Stimulated activated naive CD8-positive, alpha-beta T cell treated with anti-CD3 and anti-CD28 coated beads, Interleukin-15, Interleukin-2, amounts not matched to agents 100 U/mL and 50 U/mL, for 24 hours (primary cell): Measurements from ENCODE around the gene TSPAN5.

Experiments
- ATAC-seq: fragments of 150-1000 bp; cut with Tn5 transposase; one replicate; pipeline ENCODE4 v1.10.0; 2021
- DNase-seq: peaks from one replicate; pipeline ENCODE4 v3.0.0; 2021

TSPAN5 gene

DNA sequence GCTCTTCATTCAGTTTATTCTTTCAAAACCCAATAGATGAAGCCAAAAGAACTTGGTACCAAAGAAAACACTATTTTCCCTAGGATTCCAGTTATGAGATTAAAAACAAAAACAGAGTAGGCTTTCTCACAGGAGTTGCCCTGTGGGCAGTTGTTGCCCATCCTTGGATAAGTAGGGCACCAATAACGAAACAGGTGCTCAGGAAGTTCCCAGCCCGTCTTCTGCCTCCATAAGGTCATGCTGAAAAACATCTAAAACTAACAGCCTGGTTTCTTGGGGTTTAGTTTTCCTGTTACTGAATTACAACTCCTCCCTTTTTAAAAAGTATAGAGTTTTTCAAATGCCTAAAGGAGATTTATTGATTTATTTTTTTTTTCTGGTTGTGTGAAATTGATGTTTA, 14.7 kb downstream of the TSPAN5 start:
- ATAC-seq: no peak

DNA sequence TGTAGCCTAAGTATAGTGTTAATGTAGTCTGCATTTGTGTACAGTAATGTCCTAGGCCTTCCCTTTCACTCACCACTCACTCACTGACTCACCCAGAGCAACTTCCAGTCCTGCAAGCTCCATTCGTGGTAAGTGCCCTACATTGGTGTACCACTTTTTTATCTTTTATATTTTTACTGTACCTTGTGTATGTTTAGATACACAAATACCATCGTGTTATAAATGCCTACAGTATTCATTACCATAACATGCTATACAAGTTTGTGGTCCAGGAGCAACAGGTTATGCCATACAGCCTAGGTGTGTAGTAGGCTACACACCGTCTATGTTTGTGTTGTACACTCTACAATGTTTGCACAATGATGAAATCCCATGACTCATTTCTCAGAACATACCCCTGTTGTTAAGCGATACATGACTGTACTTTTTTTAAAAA, 15.4 kb downstream of the TSPAN5 start:
- ATAC-seq (peak; percentile 75), DNase-seq (no peak)

More for the DNA sequence above, 14.7 kb downstream of the TSPAN5 start:
- no peak for DNase-seq

DNA sequence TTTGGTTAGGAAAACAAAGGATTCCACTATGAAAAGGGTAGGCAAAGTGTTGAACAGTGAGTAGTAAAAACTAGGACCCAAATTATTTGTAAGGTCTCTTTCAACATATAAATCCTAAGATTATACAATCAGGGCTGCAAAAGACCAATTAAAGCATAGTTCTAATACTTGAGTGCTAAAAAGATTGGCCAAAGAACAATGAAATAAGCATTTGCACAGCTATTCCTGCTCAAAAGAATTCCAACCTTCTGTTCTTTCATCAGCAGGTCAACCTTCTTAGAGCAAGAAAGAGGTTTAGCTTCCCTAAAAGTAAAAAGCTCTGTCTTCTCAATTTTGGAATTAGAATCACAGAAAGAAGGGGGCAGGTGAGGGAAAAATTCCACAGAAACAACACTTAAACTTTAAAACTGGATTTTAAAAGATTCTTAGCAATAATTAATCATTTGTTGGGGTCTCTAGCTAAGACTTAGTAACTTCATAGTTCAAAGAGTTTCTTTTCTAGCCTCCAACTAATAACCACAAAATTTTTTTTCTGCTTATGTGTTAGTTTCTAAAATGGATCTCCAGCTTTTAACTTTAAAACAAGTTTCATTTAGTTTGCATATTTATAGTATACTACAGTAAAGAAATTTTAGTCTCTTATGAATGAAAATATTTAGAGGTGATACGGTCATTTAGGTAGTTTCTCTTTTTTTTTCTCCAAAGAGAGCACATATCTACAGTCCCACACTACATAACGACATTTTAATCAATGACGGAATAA, 16.3 kb downstream of the TSPAN5 start:
- ATAC-seq (no peak), DNase-seq (no peak)

- no peak for ATAC-seq
- DNase-seq: no peak
Measured at GRCh38 chr4:98641376-98641775, 17.0 kb downstream of the TSPAN5 start.

- no peak for ATAC-seq
- no peak for DNase-seq
Measured at GRCh38 chr4:98639523-98639922, 18.9 kb downstream of the TSPAN5 start.

DNA sequence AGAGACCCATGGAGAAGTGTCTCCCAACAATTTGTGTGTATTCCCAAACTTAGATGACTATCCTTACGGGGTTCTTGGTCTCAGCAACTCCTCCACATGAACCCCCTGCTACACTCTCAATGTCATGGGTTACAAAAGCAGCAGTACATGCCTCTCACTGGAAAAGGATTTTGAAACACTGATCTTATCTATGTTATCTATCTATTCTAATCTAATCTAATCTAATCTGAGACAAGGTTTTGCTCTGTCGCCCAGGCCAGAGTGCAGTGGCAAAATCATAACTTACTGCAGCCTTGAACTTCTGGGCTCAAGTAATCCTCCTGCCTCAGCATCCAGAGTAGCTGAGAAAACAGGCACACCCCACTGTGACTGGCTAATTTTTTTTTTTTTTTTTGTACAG, 19.3 kb downstream of the TSPAN5 start:
- ATAC-seq: no peak
- DNase-seq: no peak

DNA sequence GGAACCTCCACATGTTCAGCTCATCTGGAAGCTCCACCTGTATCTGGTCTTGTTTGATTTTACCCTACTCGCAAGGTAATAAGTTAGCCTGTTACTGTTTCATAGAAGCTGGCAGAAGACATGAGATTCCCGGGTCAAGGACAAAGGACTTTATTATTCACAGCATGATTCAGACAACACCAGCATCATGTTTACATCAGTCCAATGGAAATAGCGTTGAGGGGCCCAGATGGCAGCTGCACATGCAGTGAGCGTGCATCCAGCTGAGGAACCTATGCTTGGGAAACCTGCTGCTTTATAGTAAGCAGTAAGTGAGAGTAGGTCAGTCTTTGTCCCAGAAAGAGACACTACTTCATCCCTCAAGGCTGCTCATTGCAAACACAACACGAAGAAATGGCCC, 19.8 kb downstream of the TSPAN5 start:
- no peak for ATAC-seq
- no peak for DNase-seq

- no peak for DNase-seq
- no peak for ATAC-seq
Measured at GRCh38 chr4:98634061-98634460, 24.4 kb downstream of the TSPAN5 start.

DNA sequence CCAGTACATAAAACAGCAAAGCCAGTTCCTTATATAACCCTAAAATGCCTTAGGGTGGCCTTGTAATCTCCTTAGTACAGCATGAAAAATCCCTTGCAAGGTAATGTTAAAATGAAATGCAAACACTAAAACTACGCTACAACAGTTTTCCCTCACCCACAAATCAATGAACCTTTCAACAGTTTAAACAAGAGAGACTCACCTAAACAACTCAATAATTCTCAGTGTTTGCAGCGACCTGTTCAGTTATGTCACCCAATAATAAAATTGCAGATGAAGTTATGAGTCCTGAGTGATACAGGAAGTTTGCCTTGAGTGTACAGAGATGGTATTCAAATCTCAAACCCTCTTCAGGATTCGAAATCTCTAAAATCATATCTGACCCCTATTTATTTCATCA, 25.3 kb downstream of the TSPAN5 start:
- ATAC-seq (no peak), DNase-seq (no peak)

DNA sequence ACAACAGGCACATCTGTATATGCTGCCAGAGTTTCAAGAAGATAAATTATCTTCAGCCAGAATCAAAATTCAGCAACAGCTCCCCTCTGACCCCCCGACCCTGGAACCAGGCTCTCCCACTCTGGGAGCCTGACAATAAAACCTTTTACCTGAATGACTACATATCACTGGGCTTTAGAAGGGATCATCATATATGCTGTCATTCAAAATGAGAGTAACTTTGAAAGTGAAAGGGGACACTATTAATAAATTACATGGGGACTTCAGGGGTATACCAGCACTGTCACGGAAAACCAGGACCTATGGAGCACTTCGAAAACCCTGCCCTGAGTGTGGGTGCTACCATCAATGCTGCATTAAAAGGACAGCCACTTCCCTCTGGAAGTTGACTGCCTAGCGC, 26.2 kb downstream of the TSPAN5 start:
- ATAC-seq (no peak), DNase-seq (no peak)

DNA sequence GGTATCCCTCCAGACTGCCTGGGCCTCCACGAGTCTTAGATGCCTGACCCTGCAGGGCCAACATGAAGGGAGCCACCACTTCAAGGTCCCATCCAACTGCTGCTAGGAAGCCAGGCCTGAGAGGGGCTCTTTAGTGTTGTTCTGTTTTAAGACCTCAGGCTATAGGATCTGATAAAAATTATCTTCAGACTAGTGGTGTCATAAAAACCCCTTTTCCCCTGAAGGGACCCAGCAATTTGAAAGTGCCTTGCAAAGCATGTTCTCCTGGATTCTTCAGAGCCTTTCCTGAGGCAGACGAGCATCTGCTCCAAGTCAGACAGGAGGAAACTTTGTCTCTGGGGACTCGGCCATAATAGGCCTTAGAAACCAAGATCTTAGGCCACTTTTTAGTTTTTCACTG, 26.9 kb downstream of the TSPAN5 start:
- ATAC-seq (no peak), DNase-seq (no peak)

DNA sequence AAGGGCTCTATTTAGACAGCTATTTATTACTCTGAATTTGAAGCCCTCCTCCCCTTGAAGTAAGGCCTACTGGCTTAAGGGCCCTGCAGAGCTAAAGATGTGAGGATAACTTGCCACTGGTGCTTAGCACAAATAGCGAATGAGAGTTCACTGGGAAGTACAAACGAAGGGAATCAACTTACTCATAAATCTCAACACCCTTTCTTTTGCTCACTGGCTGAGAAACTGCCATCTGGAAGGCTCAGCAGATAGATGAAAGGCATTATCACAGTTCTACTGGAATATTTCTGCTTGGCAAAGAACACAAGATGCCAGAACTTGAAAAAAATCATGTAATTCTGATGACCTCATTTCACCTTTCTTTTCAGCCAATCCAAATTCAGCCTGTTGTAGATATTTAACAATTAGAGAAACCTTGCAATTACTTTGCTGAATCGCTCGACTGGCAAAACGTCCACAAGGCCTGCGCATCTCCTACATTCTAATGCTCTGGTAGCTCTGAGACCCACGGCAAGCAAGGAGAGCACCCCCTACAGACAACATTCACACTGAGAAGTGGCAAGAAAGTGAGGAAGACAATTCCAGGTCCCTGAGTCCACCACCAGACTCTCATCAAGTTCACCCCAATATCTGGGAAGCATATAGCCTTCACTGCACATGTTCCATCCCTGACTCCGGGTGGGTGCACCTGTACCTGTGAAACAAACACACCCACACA, 27.5 kb downstream of the TSPAN5 start:
- DNase-seq (no peak), ATAC-seq (no peak)

DNA sequence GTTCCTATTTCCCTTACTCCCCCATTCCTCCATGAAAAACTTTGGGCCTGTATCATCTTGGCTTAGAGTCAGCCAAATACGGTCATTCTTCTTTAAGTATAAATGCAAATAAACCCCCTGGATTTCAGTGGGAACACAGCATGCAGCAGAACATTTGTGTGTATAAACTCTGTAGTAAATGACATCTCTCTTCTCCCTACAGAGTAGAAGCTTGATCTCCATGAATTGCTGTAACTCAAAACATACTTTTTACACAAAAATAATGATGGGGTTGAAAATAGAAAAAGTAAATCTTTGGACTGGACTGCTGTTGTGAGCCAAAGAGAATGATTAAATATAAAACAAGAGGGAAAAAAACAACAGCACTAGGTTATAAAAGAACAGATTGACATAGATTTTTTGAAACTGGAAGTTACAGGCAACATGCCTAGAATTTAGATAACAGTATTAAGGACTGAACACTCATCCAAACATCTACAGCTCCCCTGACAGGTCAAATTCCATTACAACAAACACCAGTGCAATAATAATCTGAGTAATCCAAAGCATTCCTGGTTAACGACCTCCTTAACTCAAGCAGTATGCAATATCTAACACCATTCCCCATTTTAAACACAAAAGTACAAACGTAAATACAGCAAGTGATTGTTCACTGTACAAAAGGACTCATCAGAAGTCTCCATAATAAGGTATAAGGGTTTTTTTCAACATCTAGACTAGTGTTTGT, 30.7 kb downstream of the TSPAN5 start:
- ATAC-seq (no peak), DNase-seq (no peak)

DNA sequence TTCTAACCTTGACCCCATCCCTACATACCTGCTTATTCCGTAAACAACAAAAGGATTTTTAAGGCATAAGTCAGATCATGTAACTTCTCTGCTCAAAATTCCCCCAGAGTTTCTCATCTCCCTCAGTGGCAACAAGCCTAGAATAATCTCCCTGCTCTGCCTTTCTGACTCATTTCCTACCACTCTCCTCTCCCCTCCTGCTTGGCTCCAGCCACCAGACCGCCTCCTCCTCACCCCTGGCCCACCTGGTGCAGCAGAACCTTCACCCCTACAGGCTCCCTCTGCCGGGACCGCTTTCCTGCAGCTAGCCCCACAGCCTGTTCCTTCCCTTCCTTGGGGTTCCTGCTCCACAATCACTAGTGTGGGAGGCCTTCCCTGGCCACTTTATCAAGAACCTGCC, 32.1 kb downstream of the TSPAN5 start:
- DNase-seq (peak; percentile 32), ATAC-seq (peak; percentile 71)

DNA sequence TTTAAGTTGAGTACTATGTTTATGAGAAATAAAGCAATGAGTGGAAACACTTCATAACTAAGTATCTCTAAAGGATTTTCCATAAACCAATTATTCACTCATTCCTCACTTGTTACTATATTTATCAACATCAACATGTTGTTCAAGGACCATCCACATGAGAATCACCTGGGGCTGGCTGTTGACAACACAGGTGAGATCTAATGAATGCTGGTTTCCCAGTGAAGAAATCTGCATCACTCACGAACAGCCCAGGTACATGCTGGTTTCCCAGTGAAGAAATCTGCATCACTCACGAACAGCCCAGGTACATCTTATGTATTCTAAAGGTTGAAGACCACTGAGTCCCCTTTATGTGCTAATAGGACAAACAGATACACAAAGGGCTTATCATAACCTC, 32.5 kb downstream of the TSPAN5 start:
- DNase-seq: no peak
- no peak for ATAC-seq

- no peak for DNase-seq
- no peak for ATAC-seq
Measured at GRCh38 chr4:98625399-98625798, 33.0 kb downstream of the TSPAN5 start.

DNA sequence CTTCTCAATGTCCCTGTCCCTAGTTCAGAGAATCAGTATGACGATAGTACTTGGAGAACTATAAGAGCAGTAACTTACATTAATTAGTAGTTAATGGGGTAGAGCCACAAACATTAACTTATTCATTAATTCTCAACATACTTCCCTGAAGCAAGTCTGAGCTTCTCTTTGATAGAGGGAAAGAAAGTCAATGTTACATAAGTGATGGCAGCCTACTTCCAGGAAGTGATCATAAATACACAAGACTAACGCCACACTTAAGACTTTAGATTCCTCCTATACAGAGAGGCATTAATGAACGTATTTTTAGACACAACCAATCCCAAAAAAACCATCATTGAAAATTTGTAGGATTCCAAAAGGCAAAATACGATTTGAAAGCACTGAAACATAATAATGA, 33.8 kb downstream of the TSPAN5 start:
- DNase-seq: no peak
- ATAC-seq: no peak

- DNase-seq: no peak
- no peak for ATAC-seq
Measured at GRCh38 chr4:98624144-98624543, 34.3 kb downstream of the TSPAN5 start.

DNA sequence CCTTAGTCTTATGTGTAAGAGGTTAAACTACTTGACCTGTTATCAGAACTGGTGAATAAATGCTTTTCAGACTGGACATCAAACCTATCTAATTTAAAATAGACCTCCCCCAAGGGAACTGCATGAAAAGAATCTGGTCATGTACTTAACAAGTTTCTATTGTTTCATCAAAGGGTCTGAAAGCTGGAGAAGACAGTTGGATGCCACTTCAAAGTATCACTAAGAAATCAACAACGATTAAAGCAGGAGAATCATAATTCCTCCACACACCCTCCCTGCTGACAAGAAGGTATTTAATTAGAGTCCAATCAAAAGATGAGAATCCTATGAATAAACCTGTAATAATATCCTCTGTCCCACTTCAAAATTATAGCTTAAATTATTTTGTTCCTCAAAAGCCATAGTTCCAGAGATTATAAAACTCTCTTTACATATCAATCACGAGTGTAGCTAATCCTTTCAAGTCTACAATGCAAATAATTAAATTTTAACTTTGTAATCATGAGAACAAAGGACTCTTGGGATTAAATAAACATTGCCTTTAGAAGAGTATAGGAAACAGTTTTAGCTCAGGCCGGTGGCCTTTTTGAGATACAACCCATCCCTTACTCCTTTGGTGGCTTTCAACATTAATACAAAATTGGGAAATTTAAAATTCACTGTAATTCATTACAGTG, 35.1 kb downstream of the TSPAN5 start:
- ATAC-seq (no peak), DNase-seq (no peak)

- no peak for DNase-seq
- no peak for ATAC-seq
Measured at GRCh38 chr4:98620087-98620784, 38.2 kb downstream of the TSPAN5 start.

DNA sequence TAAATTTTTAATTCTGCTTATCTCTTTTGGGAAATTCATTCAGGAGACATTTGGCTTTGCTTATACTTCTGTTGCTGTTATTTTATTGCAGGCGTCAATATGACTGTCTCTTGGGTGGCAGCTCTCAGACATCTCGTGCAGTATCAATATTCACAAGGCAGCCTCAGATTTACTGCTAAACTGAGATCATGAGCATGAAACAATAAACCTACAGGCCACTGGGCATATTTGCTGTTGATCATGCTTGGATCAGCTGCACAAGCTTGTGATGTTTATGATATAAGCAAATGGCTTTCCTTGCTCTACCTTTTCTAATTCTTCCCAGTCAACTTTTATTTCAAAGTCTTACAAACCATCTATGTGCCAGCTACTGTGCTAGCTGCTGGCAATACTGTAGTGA, 39.2 kb downstream of the TSPAN5 start:
- DNase-seq: no peak

GRCh38 chr4:98618680-98619079, 39.7 kb downstream of the TSPAN5 start:
- ATAC-seq: no peak
- no peak for DNase-seq

More for the DNA sequence above, 39.2 kb downstream of the TSPAN5 start:
- ATAC-seq: no peak
